A549 (cell line): ENCODE results near the gene SND1. TPM values are rescaled to one million over a fixed set of nuclear protein-coding genes. Genes with fewer than 3 reads are reported as not detected.

Experiments
- ATAC-seq, 2 experiments: fragments of 200-7000 bp in 1 of 2; fragments of >200 bp in 1 of 2; cut with Nextera tagmentation in 1 of 2; cut with Tn5 transposase in 1 of 2; 3 replicates each; pipeline versions ENCODE4 v1.8.0 to v1.9.1; 2018 to 2020; ENCODE audit warnings: mild to moderate bottlenecking in 1 of 2, moderate library complexity in 1 of 2
- CTCF ChIA-PET: fragments of 300-600 bp; sonication (Branson Sonifier 250); formaldehyde crosslinking; extraction: SDS; loops from one replicate; lab custom pipeline; 2021; ENCODE audit warnings: antibody characterized with exemption, inconsistent platforms; lab: Yijun Ruan, JAX
- POLR2A ChIA-PET: fragments of 350-600 bp; formaldehyde crosslinking; extraction: SDS; loops from one replicate; lab custom pipeline; 2021; ENCODE audit warnings: antibody characterized with exemption, inconsistent platforms; lab: Yijun Ruan, JAX
- DNase-seq, 2 experiments: peaks; one replicate each; pipeline versions ENCODE4 v3.0.0 to v3.0.0-alpha.2; 2011 to 2016; ENCODE audit warnings: low read depth in 1 of 2, low spot score in 1 of 2
- FAIRE-seq: peaks from 2 replicates; lab custom pipeline; 2011; peaks lifted over from hg19 to GRCh38; lab: Jason Lieb, UNC
- H3K27ac ChIP-seq, 2 experiments: fragments of >200 bp; sonication (Bioruptor Twin); formaldehyde crosslinking; 3 replicates each; pipeline ENCODE4 v1.5.1; 2016 to 2017
- H3K4me1 ChIP-seq: fragments of >200 bp; sonication (Bioruptor Twin); formaldehyde crosslinking; 3 replicates; pipeline ENCODE4 v1.6.1; 2016
- H3K4me2 ChIP-seq: fragments of >200 bp; sonication (Bioruptor Twin); formaldehyde crosslinking; 3 replicates; pipeline ENCODE4 v1.6.1; 2016
- H3K4me3 ChIP-seq: fragments of >200 bp; sonication (Bioruptor Twin); formaldehyde crosslinking; 3 replicates; pipeline ENCODE4 v1.5.1; 2016
- H3K9me3 ChIP-seq: fragments of >200 bp; sonication (Bioruptor Twin); formaldehyde crosslinking; 3 replicates; pipeline ENCODE4 v1.6.1; 2016
- BHLHE40 ChIP-seq: IDR thresholded peaks from 2 replicates; pipeline ENCODE4 v1.6.1; 2012; ENCODE audit warnings: low read depth, low read length, inconsistent platforms
- CBX2 ChIP-seq: fragments of 200-600 bp; sonication (generic); IDR thresholded peaks from 2 replicates; pipeline ENCODE4 v1.6.1; 2016; ENCODE audit warnings: low read depth, mild to moderate bottlenecking, borderline replicate concordance
- CBX8 ChIP-seq: fragments of 200-600 bp; sonication (generic); IDR thresholded peaks from 2 replicates; pipeline ENCODE4 v1.6.1; 2016
- FOSB ChIP-seq: fragments of 250-450 bp; sonication (Bioruptor Pico); IDR thresholded peaks from 2 replicates; pipeline ENCODE4 v1.5.0; 2020; ENCODE audit warnings: mild to moderate bottlenecking, moderate library complexity
- FOXS1 ChIP-seq: fragments of 250-450 bp; sonication (Bioruptor Pico); IDR thresholded peaks from 2 replicates; pipeline ENCODE4 v1.5.0; 2020; ENCODE audit warnings: mild to moderate bottlenecking, moderate library complexity
- HDAC2 ChIP-seq: fragments of 200-600 bp; sonication (generic); IDR thresholded peaks from 2 replicates; pipeline ENCODE4 v1.6.1; 2016
- HEYL ChIP-seq: fragments of 250-450 bp; sonication (Bioruptor Pico); IDR thresholded peaks from 2 replicates; pipeline ENCODE4 v1.8.0; 2021; ENCODE audit warnings: mild to moderate bottlenecking, moderate library complexity
- HOXA7 ChIP-seq: fragments of 250-450 bp; sonication (Bioruptor Pico); IDR thresholded peaks from 2 replicates; pipeline ENCODE4 v1.5.0; 2020; ENCODE audit warnings: mild to moderate bottlenecking, moderate library complexity
- HOXB13 ChIP-seq: fragments of 250-450 bp; sonication (Bioruptor Pico); IDR thresholded peaks from 2 replicates; pipeline ENCODE4 v1.5.0; 2020; ENCODE audit warnings: low read depth, mild to moderate bottlenecking, moderate library complexity
- MAFK ChIP-seq: fragments of 450-650 bp; IDR thresholded peaks from 2 replicates; pipeline ENCODE4 v1.6.1; 2014; ENCODE audit not compliant: partially characterized antibody
- MAZ ChIP-seq: fragments of 150-350 bp; IDR thresholded peaks from 2 replicates; pipeline ENCODE4 v1.6.1; 2014; ENCODE audit warnings: antibody characterized with exemption, low read depth, low read length, borderline replicate concordance
- MYC ChIP-seq: IDR thresholded peaks from 2 replicates; pipeline ENCODE4 v1.6.1; 2012; ENCODE audit warnings: mild to moderate bottlenecking, inconsistent platforms, low read length, improper control_type of control experiment, borderline replicate concordance
- RCOR1 ChIP-seq: fragments of 150-350 bp; IDR thresholded peaks from 2 replicates; pipeline ENCODE4 v1.6.1; 2014; ENCODE audit warnings: antibody characterized with exemption, low read length, low read depth
- SMC3 ChIP-seq: fragments of >200 bp; sonication (Bioruptor Twin); formaldehyde crosslinking; IDR thresholded peaks from 3 replicates; pipeline ENCODE4 v1.6.1; 2018; ENCODE audit warnings: inconsistent platforms
- SREBF2 ChIP-seq: fragments of 450-650 bp; IDR thresholded peaks from 2 replicates; pipeline ENCODE4 v1.6.1; 2014; ENCODE audit warnings: mild to moderate bottlenecking, moderate library complexity
- ZNF302 ChIP-seq: fragments of 250-450 bp; sonication (Bioruptor Pico); IDR thresholded peaks from 2 replicates; pipeline ENCODE4 v1.9.0; 2021; ENCODE audit warnings: inconsistent platforms, mild to moderate bottlenecking, moderate library complexity
- ZSCAN20 ChIP-seq: fragments of 250-450 bp; sonication (Bioruptor Pico); IDR thresholded peaks from 2 replicates; pipeline ENCODE4 v1.8.0; 2022; ENCODE audit warnings: mild to moderate bottlenecking, moderate library complexity
- WGBS: methylation state at CpG from one replicate; pipeline ENCODE4 v1.1.6; 2017; ENCODE audit errors: missing lambda C conversion rate; 5-methylcytosine and 5-hydroxymethylcytosine counted together
- polyA plus RNA-seq, 4 experiments: library from polyadenylated mRNA; depleted of rRNA in 3 of 4; stranded (reverse); fragments of >200 nt; fragmentation: RNase III in 1 of 4; extraction: RNeasy Plus Mini Kit Qiagen cat#74134 plus additional on column Dnase treatment in 1 of 4; gene quantifications; 2 replicates in 3 of 4; 3 replicates in 1 of 4; pipeline ENCODE4 v1.2.3, GENCODE V29; 2011 to 2017
- TF ChIP-seq, protein P1 (sequence below): fragments of 250-450 bp; sonication (Bioruptor Pico); IDR thresholded peaks from 2 replicates; pipeline ENCODE4 v1.5.0; 2021; ENCODE audit warnings: mild to moderate bottlenecking, moderate library complexity, borderline replicate concordance
- TF ChIP-seq, protein P2 (sequence below): fragments of >200 bp; sonication (Bioruptor Twin); formaldehyde crosslinking; IDR thresholded peaks from 2 replicates; pipeline ENCODE4 v1.6.1; 2016
- TF ChIP-seq, protein P3 (sequence below): fragments of 450-650 bp; IDR thresholded peaks from 2 replicates; pipeline ENCODE4 v1.6.1; 2014; ENCODE audit warnings: antibody characterized with exemption
- TF ChIP-seq, protein P4 (sequence below): fragments of 150-350 bp; IDR thresholded peaks from 2 replicates; pipeline ENCODE4 v1.6.1; 2014; ENCODE audit warnings: low read depth, mild to moderate bottlenecking, low read length

Gene SND1
- polyA plus RNA-seq, 2 of the 4 experiments (the other 2 are of a cell fraction) = 102 to 138 TPM

DNA sequence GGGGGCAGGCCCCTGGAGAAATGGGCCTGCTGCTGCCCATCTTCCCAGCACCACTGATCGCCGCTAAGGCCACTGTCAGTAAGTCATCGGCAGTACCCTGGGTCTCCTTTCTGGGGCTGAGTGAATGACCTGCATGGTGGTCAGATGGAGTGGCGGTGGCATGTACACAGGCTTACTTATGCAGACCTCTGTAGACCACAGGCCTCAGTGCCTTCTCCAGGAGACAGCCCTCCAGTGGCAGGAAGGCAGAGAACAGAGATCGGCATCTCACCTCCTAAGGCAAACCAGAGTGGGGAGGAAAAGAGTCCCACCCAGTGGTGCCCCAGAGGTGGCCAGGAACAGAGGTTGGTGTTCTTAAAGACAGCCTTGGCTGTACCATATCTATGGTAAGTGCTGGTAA is 402.0 kb downstream of the SND1 start:
- H3K4me3 ChIP-seq = no peak overlapping the region
- CTCF ChIA-PET = no interaction called here
- H3K4me1 ChIP-seq = no peaks in the 10 kb centered on the region
- H3K9me3 ChIP-seq = no peaks in the 10 kb centered on the region
- TF ChIP-seq MAZ (no peak), HOXA7 (CRISPR knock-in tag) (no peak), RCOR1 (no peak)
- TF ChIP-seq, protein P1, sequence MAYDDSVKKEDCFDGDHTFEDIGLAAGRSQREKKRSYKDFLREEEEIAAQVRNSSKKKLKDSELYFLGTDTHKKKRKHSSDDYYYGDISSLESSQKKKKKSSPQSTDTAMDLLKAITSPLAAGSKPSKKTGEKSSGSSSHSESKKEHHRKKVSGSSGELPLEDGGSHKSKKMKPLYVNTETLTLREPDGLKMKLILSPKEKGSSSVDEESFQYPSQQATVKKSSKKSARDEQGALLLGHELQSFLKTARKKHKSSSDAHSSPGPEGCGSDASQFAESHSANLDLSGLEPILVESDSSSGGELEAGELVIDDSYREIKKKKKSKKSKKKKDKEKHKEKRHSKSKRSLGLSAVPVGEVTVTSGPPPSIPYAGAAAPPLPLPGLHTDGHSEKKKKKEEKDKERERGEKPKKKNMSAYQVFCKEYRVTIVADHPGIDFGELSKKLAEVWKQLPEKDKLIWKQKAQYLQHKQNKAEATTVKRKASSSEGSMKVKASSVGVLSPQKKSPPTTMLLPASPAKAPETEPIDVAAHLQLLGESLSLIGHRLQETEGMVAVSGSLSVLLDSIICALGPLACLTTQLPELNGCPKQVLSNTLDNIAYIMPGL (CRISPR knock-in tag) = no peak
- TF ChIP-seq, all 56 proteins: peak for 0
- POLR2A ChIA-PET = no interaction called here
- no peak for DNase-seq
- H3K4me2 ChIP-seq = no peak overlapping the region
- no peak overlapping the region for H3K27ac ChIP-seq
- WGBS = 100% methylated on average over 5 of the region's 5 CpGs
- peak in 1 of 2 experiments; percentile 48; a peak in 3 of 6 replicates for ATAC-seq
- FAIRE-seq = no peak

GRCh38 chr7:128054511-128054910 is 402.5 kb downstream of the SND1 start:
- no peak for FAIRE-seq
- 89% methylated on average over 4 of the region's 4 CpGs for WGBS
- CTCF ChIA-PET = no interaction called here
- DNase-seq = no peak
- H3K4me1 ChIP-seq = no peaks in the 10 kb centered on the region
- H3K4me2 ChIP-seq = no peak overlapping the region
- no peak overlapping the region for H3K27ac ChIP-seq
- no peak for TF ChIP-seq FOSB (CRISPR knock-in tag)
- TF ChIP-seq MYC = no peak
- no peak for TF ChIP-seq FOXS1
- no peak for TF ChIP-seq CBX2
- no peak for TF ChIP-seq RCOR1
- no peak for TF ChIP-seq MAFK
- no peak for TF ChIP-seq HDAC2
- TF ChIP-seq, protein P2, sequence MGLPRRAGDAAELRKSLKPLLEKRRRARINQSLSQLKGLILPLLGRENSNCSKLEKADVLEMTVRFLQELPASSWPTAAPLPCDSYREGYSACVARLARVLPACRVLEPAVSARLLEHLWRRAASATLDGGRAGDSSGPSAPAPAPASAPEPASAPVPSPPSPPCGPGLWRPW = no peak
- TF ChIP-seq, protein P3, sequence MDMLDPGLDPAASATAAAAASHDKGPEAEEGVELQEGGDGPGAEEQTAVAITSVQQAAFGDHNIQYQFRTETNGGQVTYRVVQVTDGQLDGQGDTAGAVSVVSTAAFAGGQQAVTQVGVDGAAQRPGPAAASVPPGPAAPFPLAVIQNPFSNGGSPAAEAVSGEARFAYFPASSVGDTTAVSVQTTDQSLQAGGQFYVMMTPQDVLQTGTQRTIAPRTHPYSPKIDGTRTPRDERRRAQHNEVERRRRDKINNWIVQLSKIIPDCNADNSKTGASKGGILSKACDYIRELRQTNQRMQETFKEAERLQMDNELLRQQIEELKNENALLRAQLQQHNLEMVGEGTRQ = no peak
- no peak for TF ChIP-seq ZNF302 (CRISPR knock-in tag)
- TF ChIP-seq SREBF2 = no peak
- TF ChIP-seq HOXB13 = no peak
- TF ChIP-seq BHLHE40 = no peak
- TF ChIP-seq, protein P1 (CRISPR knock-in tag) = no peak
- no peak for TF ChIP-seq CBX8
- TF ChIP-seq HEYL = no peak
- no peak for TF ChIP-seq ZSCAN20 (CRISPR knock-in tag)
- no peak for TF ChIP-seq SMC3
- TF ChIP-seq, protein P4, sequence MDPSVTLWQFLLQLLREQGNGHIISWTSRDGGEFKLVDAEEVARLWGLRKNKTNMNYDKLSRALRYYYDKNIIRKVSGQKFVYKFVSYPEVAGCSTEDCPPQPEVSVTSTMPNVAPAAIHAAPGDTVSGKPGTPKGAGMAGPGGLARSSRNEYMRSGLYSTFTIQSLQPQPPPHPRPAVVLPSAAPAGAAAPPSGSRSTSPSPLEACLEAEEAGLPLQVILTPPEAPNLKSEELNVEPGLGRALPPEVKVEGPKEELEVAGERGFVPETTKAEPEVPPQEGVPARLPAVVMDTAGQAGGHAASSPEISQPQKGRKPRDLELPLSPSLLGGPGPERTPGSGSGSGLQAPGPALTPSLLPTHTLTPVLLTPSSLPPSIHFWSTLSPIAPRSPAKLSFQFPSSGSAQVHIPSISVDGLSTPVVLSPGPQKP = no peak
- TF ChIP-seq, all 56 proteins: peak for 0
- ATAC-seq = no peak
- Histone ChIP-seq H3K4me3 (no peak overlapping the region), H3K9me3 (no peaks in the 10 kb centered on the region)
- POLR2A ChIA-PET = no interaction called here
